Glutamatergic neuron (in vitro differentiated cells): ENCODE results near the gene PTDSS2. TPM values are rescaled to one million over a fixed set of nuclear protein-coding genes. Genes with fewer than 3 reads are reported as not detected.
"Not testable (repeated sequence)": the region's sequence is repeated elsewhere in the genome, so short reads cannot be mapped to it uniquely, and the experiment has no call there.

Experiments used
- DNase-seq: peaks from one replicate; pipeline ENCODE4 v3.0.0; 2022
- H3K27ac Mint-ChIP-seq: one replicate; pipeline ENCODE4 v1.8.0; 2020; ENCODE audit warnings: mild to moderate bottlenecking, mixed read lengths, inconsistent platforms; ENCODE audit not compliant: unreplicated experiment
- H3K27me3 Mint-ChIP-seq: one replicate; pipeline ENCODE4 v1.8.0; 2020; ENCODE audit warnings: mild to moderate bottlenecking, moderate library complexity, mixed read lengths, inconsistent platforms; ENCODE audit not compliant: unreplicated experiment
- H3K36me3 Mint-ChIP-seq: one replicate; pipeline ENCODE4 v1.8.0; 2020; ENCODE audit warnings: mild to moderate bottlenecking, mixed read lengths, inconsistent platforms; ENCODE audit not compliant: unreplicated experiment
- H3K4me1 Mint-ChIP-seq: one replicate; pipeline ENCODE4 v1.8.0; 2020; ENCODE audit warnings: mild to moderate bottlenecking, low read depth, mixed read lengths, inconsistent platforms; ENCODE audit not compliant: unreplicated experiment
- H3K4me3 Mint-ChIP-seq: one replicate; pipeline ENCODE4 v1.8.0; 2020; ENCODE audit warnings: mild to moderate bottlenecking, mixed read lengths, inconsistent platforms; ENCODE audit not compliant: unreplicated experiment
- H3K9me3 Mint-ChIP-seq: one replicate; pipeline ENCODE4 v1.8.0; 2020; ENCODE audit warnings: mild to moderate bottlenecking, moderate library complexity, mixed read lengths, inconsistent platforms; ENCODE audit not compliant: unreplicated experiment
- CTCF ChIP-seq: fragments of 200-600 bp; sonication (generic); IDR thresholded peaks from one replicate; pipeline ENCODE4 v1.5.0; 2021; ENCODE audit not compliant: partially characterized antibody, unreplicated experiment
- total RNA-seq: library from RNA; stranded (reverse); fragmentation: NEBNext Ultra II Directional; extraction: Animal tissue kit (Norgen Biotek cat#: 25700); gene quantifications from one replicate; pipeline ENCODE4 v1.2.1, GENCODE V29; 2021; ENCODE audit not compliant: unreplicated experiment

The PTDSS2 gene
- total RNA-seq, 1 donor from 2014 or later, result 123 TPM

- H3K27me3 Mint-ChIP-seq, result peaks cover 9% of the 10 kb centered on the region
- DNase-seq, result no peak
- H3K27ac Mint-ChIP-seq, result no peak overlapping the region
- TF ChIP-seq CTCF, result no peak
- peaks cover 1% of the 10 kb centered on the region for H3K9me3 Mint-ChIP-seq
- peaks cover 3% of the 10 kb centered on the region for H3K36me3 Mint-ChIP-seq
- H3K4me3 Mint-ChIP-seq, result no peak overlapping the region
- peaks cover 1% of the 10 kb centered on the region for H3K4me1 Mint-ChIP-seq
Measured at GRCh38 chr11:419248-420005, 30.7 kb upstream of the PTDSS2 start.

- Mint-ChIP-seq H3K4me1 (peaks cover 1% of the 10 kb centered on the region), H3K27me3 (peaks cover 10% of the 10 kb centered on the region), H3K27ac (no peak overlapping the region), H3K36me3 (peaks cover 10% of the 10 kb centered on the region), H3K4me3 (no peak overlapping the region), H3K9me3 (peaks cover 3% of the 10 kb centered on the region)
- no peak for DNase-seq
- TF ChIP-seq CTCF, result no peak
Measured at GRCh38 chr11:420054-420910, 29.8 kb upstream of the PTDSS2 start.

GRCh38 chr11:420911-421321 is 29.2 kb upstream of the PTDSS2 start:
- Mint-ChIP-seq H3K27me3 (peaks cover 10% of the 10 kb centered on the region), H3K4me3 (no peak overlapping the region), H3K36me3 (peaks cover 11% of the 10 kb centered on the region), H3K9me3 (peaks cover 3% of the 10 kb centered on the region), H3K27ac (no peak overlapping the region), H3K4me1 (no peaks in the 10 kb centered on the region)
- no peak for DNase-seq
- no peak for TF ChIP-seq CTCF

GRCh38 chr11:422249-422656 is 27.8 kb upstream of the PTDSS2 start:
- H3K27me3 Mint-ChIP-seq, result peaks cover 7% of the 10 kb centered on the region
- H3K9me3 Mint-ChIP-seq, result peaks cover 3% of the 10 kb centered on the region
- no peak overlapping the region for H3K4me3 Mint-ChIP-seq
- DNase-seq, result no peak
- H3K36me3 Mint-ChIP-seq, result peaks cover 11% of the 10 kb centered on the region
- peak overlapping the region; percentile 59 for H3K27ac Mint-ChIP-seq
- no peak for TF ChIP-seq CTCF
- no peaks in the 10 kb centered on the region for H3K4me1 Mint-ChIP-seq

- TF ChIP-seq CTCF, result no peak
- no peak overlapping the region for H3K27ac Mint-ChIP-seq
- peaks cover 11% of the 10 kb centered on the region for H3K36me3 Mint-ChIP-seq
- H3K27me3 Mint-ChIP-seq, result peaks cover 9% of the 10 kb centered on the region
- no peaks in the 10 kb centered on the region for H3K4me1 Mint-ChIP-seq
- DNase-seq, result no peak
- peaks cover 2% of the 10 kb centered on the region for H3K9me3 Mint-ChIP-seq
- H3K4me3 Mint-ChIP-seq, result no peak overlapping the region
Measured at GRCh38 chr11:424232-424631, 25.8 kb upstream of the PTDSS2 start.

GRCh38 chr11:424766-425165 is 25.3 kb upstream of the PTDSS2 start:
- H3K9me3 Mint-ChIP-seq, DNase-seq, H3K27me3 Mint-ChIP-seq, H3K4me3 Mint-ChIP-seq, H3K4me1 Mint-ChIP-seq, H3K27ac Mint-ChIP-seq: not testable (repeated sequence)
- H3K36me3 Mint-ChIP-seq, result peaks cover 11% of the 10 kb centered on the region
